ENCODE measurements around the gene ICAM2.

The ICAM2 gene

DNA sequence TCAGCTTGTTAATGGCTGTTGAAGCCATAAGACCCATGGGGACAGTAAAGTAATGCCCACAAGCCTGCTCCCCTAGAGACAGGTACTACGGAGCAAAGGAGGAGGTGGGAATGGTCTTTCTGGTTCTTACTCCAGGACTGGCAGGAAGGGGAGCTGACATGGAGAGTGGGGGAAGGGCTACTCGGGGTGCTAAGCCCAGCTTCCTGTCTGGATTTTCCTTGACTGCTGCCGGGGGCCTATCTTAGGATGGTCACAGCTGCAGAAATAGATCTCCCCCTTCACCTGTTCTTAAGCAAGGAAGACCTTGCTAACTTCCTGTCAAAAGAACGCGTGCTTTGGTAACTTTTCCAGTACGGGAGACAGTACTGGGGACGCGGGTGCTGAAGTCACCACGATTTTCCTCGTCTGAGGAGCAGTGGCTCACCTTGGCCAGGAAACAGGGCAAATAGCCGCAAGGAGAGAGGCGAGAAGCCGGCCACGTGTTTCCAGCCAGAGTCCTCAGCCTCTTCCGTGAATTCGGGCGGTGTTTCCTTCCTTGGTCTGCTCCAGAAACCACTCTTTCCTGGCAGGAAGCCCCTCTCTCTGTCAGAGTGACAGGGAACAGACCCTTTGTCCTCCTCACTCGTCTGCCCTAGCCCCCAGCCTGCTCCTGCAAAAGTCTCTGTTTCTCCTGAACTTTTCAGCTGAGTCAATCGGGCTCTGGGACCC is 22.9 kb downstream of the ICAM2 start:
- H3K4me1 ChIP-seq (ENCODE audit: control insufficient read depth, insufficient read depth, low read length), result no peaks in the 10 kb centered on the region
- H3K27me3 ChIP-seq (ENCODE audit: control insufficient read depth, insufficient read depth, low read length), result peaks cover 19% of the 10 kb centered on the region
- H3K27ac ChIP-seq (ENCODE audit: low read depth, low read length), result no peak overlapping the region
- no peak overlapping the region for H3K9ac ChIP-seq (ENCODE audit: low read length)
- H3K4me3 ChIP-seq (ENCODE audit: low read length), result peak overlapping the region; percentile 78
- no peaks in the 10 kb centered on the region for H3K36me3 ChIP-seq (ENCODE audit: control insufficient read depth, insufficient read depth, low read length)

DNA sequence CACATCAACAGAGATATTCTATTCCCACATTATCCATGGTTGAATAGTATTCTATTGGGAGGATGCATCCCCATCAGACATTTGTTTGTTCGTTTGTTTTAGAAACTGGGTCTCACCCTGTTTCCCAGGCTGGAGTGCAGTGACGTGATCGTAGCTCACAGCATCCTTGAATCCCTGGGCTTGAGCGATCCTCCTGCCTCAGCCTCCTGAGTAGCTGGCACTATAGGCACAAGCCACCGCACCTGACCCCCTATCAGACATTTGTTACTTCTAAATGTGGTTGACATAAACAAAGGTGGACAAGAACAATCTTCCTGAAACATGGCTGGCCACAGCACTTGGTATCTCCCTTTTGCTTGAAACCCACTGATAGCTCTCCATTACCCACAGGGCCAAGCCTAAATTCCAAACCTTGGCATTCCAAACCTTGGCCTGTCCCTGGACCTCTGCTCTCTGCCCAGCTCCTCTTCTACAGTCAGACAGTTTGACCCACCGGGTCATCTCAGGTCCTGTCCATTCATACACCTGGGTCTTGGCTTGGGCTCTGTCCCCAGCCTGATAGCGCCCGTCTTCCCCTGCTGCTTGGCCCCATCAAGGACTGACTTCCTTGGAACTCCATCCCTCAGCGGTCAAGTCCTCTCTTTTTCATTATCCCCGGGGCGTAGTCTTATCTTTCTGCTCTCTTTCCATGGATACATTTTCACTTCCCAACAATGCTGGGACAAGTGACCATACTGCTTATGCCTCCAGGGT is 23.8 kb downstream of the ICAM2 start:
- Histone ChIP-seq H3K27ac (ENCODE audit: low read depth, low read length) (no peak overlapping the region), H3K4me1 (ENCODE audit: control insufficient read depth, insufficient read depth, low read length) (no peaks in the 10 kb centered on the region), H3K4me3 (ENCODE audit: low read length) (no peak overlapping the region), H3K9ac (ENCODE audit: low read length) (no peak overlapping the region), H3K27me3 (ENCODE audit: control insufficient read depth, insufficient read depth, low read length) (peaks cover 19% of the 10 kb centered on the region), H3K36me3 (ENCODE audit: control insufficient read depth, insufficient read depth, low read length) (no peaks in the 10 kb centered on the region)

DNA sequence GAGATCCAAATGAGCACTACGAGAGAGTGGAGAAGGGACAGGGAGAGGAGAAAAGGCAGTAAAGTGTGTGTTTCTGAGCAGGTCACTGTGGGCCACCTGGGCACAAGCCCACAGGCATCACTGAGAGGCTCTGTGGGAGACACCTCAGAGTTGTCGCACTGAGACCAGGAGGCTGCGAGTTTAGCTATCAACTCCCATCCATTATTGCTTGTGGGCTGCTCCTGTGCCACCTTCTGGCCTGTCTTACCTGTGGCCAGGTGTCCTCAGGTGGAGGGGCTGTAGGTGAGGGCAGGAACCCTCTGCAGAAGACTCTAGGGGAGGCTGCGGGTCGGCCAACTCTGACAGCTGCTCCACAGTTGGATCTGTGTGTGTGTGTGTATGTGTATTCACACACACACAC is 24.8 kb downstream of the ICAM2 start:
- H3K27ac ChIP-seq (ENCODE audit: low read depth, low read length), result no peak overlapping the region
- H3K4me1 ChIP-seq (ENCODE audit: control insufficient read depth, insufficient read depth, low read length), result no peaks in the 10 kb centered on the region
- H3K27me3 ChIP-seq (ENCODE audit: control insufficient read depth, insufficient read depth, low read length), result peaks cover 21% of the 10 kb centered on the region
- H3K4me3 ChIP-seq (ENCODE audit: low read length), result no peak overlapping the region
- no peak overlapping the region for H3K9ac ChIP-seq (ENCODE audit: low read length)
- no peaks in the 10 kb centered on the region for H3K36me3 ChIP-seq (ENCODE audit: control insufficient read depth, insufficient read depth, low read length)

DNA sequence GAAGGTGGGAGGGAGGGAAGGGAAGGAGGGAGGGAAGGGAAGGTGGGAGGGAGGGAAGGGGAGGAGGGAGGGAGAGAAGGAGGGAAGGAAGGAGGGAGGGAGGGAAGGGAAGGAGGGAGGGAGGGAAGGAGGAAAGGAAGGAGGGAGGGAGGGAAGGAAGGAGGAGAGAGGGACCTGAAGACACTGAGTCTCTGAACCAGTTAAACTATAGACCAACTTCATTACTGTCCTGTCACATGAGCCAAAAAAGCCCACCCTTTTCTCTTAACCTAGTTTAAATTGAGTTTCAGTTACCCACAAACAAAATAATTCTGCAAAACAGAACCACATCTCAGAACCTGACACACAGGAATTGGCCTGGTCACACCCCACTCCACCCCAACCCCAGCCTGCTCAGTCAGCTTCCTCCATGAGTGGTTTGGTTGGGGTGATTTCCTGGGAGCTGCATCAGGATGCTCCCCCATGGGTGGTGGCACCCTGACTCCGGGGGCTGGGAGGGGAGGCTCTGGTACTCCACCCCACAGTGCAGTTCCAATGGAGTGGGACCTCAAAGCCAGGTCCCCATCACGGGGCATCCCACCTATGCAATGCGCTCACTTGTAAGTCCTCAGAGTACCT is 27.0 kb downstream of the ICAM2 start:
- no peaks in the 10 kb centered on the region for H3K4me1 ChIP-seq (ENCODE audit: control insufficient read depth, insufficient read depth, low read length)
- H3K4me3 ChIP-seq (ENCODE audit: low read length), result no peak overlapping the region
- peaks cover 22% of the 10 kb centered on the region for H3K27me3 ChIP-seq (ENCODE audit: control insufficient read depth, insufficient read depth, low read length)
- no peak overlapping the region for H3K9ac ChIP-seq (ENCODE audit: low read length)
- H3K36me3 ChIP-seq (ENCODE audit: control insufficient read depth, insufficient read depth, low read length), result no peaks in the 10 kb centered on the region
- no peak overlapping the region for H3K27ac ChIP-seq (ENCODE audit: low read depth, low read length)

DNA sequence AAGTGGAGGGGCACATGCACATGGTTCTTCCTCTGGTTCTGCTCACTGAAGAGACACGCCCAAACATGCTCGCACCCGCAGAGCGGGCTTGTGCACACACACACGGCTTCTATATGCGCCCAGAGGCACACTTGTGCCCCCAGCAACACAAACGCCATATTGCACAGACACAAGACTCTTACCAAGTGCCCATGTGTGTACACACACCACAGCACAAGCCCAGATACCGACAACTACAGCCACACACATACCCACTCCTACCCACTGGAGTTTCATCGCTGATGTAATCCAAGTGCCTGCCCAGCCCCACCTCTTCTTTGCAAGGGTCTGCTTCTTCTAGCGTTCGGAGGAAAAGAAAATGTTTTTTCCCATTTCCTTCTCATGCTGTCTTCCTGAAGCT is 28.8 kb downstream of the ICAM2 start:
- H3K27ac ChIP-seq (ENCODE audit: low read depth, low read length), result no peak overlapping the region
- no peak overlapping the region for H3K9ac ChIP-seq (ENCODE audit: low read length)
- no peak overlapping the region for H3K4me3 ChIP-seq (ENCODE audit: low read length)
- no peaks in the 10 kb centered on the region for H3K4me1 ChIP-seq (ENCODE audit: control insufficient read depth, insufficient read depth, low read length)
- peaks cover 12% of the 10 kb centered on the region for H3K27me3 ChIP-seq (ENCODE audit: control insufficient read depth, insufficient read depth, low read length)
- no peaks in the 10 kb centered on the region for H3K36me3 ChIP-seq (ENCODE audit: control insufficient read depth, insufficient read depth, low read length)

DNA sequence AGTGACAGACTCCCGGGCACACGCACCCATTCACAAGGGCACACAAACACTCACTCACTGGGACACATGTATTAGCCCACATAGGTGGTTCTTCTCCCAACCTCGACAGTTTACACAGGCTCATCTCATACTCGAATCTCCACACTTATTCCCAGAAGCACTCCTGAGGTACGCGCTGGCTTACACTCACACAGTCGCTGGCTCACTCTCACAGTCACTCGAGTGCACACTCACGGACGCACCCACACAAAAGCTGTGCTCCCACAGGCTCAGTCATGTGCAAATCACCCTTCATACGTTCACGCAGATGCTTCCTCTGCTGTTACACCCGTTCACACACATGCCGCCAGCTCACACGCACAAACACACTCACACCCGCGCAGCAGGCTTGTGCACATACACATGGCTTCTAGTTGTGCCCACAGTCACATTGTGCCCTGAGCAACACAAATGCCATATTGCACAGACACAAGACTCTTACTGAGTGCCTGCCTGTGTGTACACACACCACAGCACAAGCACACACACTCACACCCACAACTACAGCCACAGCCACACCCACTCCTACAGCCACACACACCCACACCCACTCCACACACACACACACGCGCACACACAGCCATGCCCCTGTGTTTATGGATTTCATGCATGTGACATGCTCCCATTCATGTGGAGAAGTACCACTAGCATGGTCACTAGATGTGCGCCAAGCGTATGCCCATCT is 30.6 kb downstream of the ICAM2 start:
- peak overlapping the region; percentile 63 for H3K27ac ChIP-seq (ENCODE audit: low read depth, low read length)
- no peak overlapping the region for H3K9ac ChIP-seq (ENCODE audit: low read length)

DNA sequence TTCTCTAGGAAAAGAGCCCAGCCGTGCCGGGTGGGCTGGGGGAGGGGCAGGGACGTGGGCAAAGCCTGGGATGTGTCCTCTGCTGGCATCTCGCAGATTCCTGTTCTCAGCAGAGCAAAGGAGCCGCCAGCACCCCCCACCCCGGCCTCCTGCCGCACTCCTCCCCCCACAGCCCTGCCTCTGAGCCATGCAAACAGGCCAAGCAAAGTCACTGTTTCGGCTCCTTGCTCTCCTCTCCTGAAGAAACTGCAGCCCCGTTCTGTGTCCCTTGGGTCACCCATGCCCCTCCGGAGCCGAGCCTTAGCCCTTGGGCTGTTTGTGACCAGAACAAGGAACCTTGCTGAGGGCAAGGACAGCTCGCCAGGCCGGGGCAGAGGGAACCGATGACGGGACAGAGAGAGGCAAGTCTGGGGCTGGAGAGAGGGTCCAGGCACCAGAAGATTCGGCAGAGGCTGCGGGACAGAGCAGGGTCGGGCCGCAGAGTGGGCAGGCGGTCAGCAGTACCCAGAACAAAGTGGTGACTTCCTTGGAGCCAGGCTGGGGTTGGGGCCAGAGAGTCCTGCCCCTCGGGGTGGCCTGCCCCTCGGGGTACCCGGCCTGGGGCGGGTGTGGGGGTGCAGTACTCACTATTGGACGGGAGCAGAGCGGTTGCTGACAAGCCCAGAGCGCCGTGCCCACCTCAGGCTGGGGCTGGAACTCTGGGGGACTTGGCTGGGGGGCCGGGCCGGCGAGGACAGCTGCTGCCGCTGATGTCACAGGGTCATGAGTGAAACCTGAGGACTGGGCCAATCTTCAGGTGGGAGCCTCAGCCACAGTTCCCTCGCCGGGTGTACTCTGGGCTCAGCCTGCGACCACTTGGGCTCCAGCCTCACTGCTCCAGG is 31.5 kb downstream of the ICAM2 start:
- Histone ChIP-seq H3K4me3 (ENCODE audit: low read length) (peak overlapping the region; percentile 40), H3K36me3 (ENCODE audit: control insufficient read depth, insufficient read depth, low read length) (no peaks in the 10 kb centered on the region), H3K27ac (ENCODE audit: low read depth, low read length) (peak overlapping the region; percentile 63), H3K9ac (ENCODE audit: low read length) (no peak overlapping the region), H3K4me1 (ENCODE audit: control insufficient read depth, insufficient read depth, low read length) (no peaks in the 10 kb centered on the region), H3K27me3 (ENCODE audit: control insufficient read depth, insufficient read depth, low read length) (peaks cover 10% of the 10 kb centered on the region)

More for the DNA sequence above, 30.6 kb downstream of the ICAM2 start:
- Histone ChIP-seq H3K36me3 (ENCODE audit: control insufficient read depth, insufficient read depth, low read length) (no peaks in the 10 kb centered on the region), H3K4me1 (ENCODE audit: control insufficient read depth, insufficient read depth, low read length) (no peaks in the 10 kb centered on the region), H3K4me3 (ENCODE audit: low read length) (peak overlapping the region; percentile 1), H3K27me3 (ENCODE audit: control insufficient read depth, insufficient read depth, low read length) (peaks cover 10% of the 10 kb centered on the region)

DNA sequence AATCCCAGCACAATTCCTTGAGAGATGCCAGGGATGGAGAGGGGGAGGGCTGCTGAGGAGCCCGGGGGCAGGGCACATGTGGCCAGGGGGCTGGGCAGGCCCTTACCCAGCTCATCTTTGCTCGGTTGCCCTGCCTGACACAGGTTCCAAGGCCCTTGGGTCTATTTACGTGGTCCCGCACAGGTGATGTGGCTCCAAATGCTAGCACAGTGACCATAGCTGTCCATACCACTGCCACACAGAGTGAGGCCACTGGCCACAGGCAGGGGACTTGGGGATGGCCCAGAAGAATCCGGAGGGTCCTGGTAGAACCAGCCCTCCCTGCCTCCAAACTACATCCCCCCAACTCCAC is 32.3 kb downstream of the ICAM2 start:
- no peak overlapping the region for H3K27ac ChIP-seq (ENCODE audit: low read depth, low read length)

DNA sequence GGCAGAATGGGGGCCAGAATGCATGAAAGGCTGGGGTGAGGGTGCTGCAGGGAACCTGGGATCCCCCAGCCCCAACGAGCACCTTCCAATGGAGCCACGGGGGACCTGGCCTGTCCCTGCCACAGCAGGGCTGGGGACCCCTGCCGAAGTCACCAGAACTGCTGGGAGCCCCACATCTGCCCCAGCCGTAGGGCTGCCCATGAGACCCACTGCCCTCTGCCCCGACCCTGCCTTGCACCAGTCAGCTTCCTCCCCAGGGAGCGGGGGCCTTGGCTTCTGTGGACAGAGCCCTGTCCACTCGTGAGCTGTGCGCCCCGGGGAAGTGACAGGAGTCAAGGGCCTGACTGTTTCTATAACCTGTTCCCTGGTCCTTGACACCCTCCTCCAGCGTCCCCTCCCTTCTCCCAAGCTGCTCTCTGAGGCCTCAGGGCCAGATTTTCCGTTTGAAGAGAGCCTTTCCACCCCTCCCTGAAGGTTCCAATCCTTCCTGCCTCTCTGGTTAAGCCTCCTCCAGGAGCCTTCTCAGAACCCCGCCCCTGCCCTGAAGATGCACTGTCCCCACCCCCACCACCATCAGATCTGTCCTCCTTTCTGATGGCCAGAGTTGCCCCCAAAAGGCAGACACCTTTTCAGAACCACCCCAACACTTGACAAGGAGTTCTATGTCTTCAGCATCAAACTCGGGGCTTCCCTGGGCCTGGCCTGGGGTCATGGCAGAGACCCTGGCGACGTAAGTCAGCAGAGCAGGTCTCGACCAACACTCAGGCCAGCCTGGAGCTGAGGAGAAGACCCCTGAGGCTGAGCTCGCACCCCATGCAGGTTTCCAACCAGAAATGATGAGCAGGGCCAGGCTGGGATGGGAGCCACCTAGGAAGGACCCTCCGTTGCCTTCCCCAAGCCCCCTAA is 33.0 kb downstream of the ICAM2 start:
- H3K9ac ChIP-seq (ENCODE audit: low read length), result no peak overlapping the region
- H3K27me3 ChIP-seq (ENCODE audit: control insufficient read depth, insufficient read depth, low read length), result peaks cover 7% of the 10 kb centered on the region
- H3K4me3 ChIP-seq (ENCODE audit: low read length), result no peak overlapping the region
- H3K27ac ChIP-seq (ENCODE audit: low read depth, low read length), result no peak overlapping the region
- no peaks in the 10 kb centered on the region for H3K36me3 ChIP-seq (ENCODE audit: control insufficient read depth, insufficient read depth, low read length)
- no peaks in the 10 kb centered on the region for H3K4me1 ChIP-seq (ENCODE audit: control insufficient read depth, insufficient read depth, low read length)

More for the DNA sequence above, 32.3 kb downstream of the ICAM2 start:
- H3K36me3 ChIP-seq (ENCODE audit: control insufficient read depth, insufficient read depth, low read length), result no peaks in the 10 kb centered on the region
- H3K9ac ChIP-seq (ENCODE audit: low read length), result no peak overlapping the region
- H3K4me3 ChIP-seq (ENCODE audit: low read length), result no peak overlapping the region
- peaks cover 7% of the 10 kb centered on the region for H3K27me3 ChIP-seq (ENCODE audit: control insufficient read depth, insufficient read depth, low read length)
- H3K4me1 ChIP-seq (ENCODE audit: control insufficient read depth, insufficient read depth, low read length), result no peaks in the 10 kb centered on the region

DNA sequence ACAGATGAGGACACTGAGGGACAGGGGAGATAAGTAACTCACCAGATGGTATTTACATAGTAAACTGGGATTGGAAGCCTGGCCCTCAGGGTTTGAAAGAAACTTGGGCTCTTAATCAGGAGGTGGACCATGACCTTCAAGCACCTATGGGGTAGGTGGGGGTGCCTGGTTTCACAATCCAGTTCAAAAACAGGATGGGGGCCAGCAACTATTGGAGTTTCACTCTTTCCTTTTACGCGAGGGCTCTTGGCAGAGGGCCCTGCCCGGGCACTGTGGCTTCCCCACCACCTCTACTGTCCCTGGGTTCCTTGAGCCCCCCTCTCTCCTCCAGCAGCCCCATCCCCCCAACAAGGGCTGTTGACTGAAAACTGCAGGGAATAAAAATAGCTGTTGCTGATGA is 33.6 kb downstream of the ICAM2 start:
- Histone ChIP-seq H3K4me1 (ENCODE audit: control insufficient read depth, insufficient read depth, low read length) (no peaks in the 10 kb centered on the region), H3K27me3 (ENCODE audit: control insufficient read depth, insufficient read depth, low read length) (peaks cover 7% of the 10 kb centered on the region), H3K27ac (ENCODE audit: low read depth, low read length) (no peak overlapping the region), H3K9ac (ENCODE audit: low read length) (no peak overlapping the region), H3K36me3 (ENCODE audit: control insufficient read depth, insufficient read depth, low read length) (no peaks in the 10 kb centered on the region), H3K4me3 (ENCODE audit: low read length) (no peak overlapping the region)
